Right kidney (tissue), 1 donor: ENCODE results near the gene KCNK6.
"Not testable (repeated sequence)": the region's sequence is repeated elsewhere in the genome, so short reads cannot be mapped to it uniquely, and the experiment has no call there.

Experiments
- DNase-seq: peaks from one replicate; pipeline ENCODE4 v3.0.0-alpha.2; 2016

Gene KCNK6

GRCh38 chr19:38362076-38362945 is 42.7 kb downstream of the KCNK6 start:
- peak; percentile 92 for DNase-seq

- DNase-seq: not testable (repeated sequence)
These were observed 43.5 kb downstream of the KCNK6 start for GRCh38 chr19:38362946-38363688.

- no peak for DNase-seq
These were observed 47.4 kb downstream of the KCNK6 start for GRCh38 chr19:38367041-38367440.

GRCh38 chr19:38369584-38369983 is 49.9 kb downstream of the KCNK6 start:
- DNase-seq: no peak

GRCh38 chr19:38370299-38370698 is 50.7 kb downstream of the KCNK6 start:
- no peak for DNase-seq

GRCh38 chr19:38371081-38371480 is 51.4 kb downstream of the KCNK6 start:
- no peak for DNase-seq

GRCh38 chr19:38373907-38374331 is 54.3 kb downstream of the KCNK6 start:
- no peak for DNase-seq

GRCh38 chr19:38374332-38375097 is 54.9 kb downstream of the KCNK6 start, which contains the start of gene PSMD8:
Gene PSMD8, plus strand, starts transcription at chr19:38374571. Its CDS starts 31 bp downstream, at chr19:38374602.
- DNase-seq: peak; percentile 97

GRCh38 chr19:38375098-38375493 is 55.5 kb downstream of the KCNK6 start:
- no peak for DNase-seq

GRCh38 chr19:38375748-38376147 is 56.1 kb downstream of the KCNK6 start:
- no peak for DNase-seq

GRCh38 chr19:38376576-38376975 is 56.9 kb downstream of the KCNK6 start:
- no peak for DNase-seq

- DNase-seq: no peak
These were observed 57.4 kb downstream of the KCNK6 start for GRCh38 chr19:38377052-38377451.

GRCh38 chr19:38378866-38379265 is 59.2 kb downstream of the KCNK6 start:
- DNase-seq: no peak

- DNase-seq: no peak
These were observed 61.5 kb downstream of the KCNK6 start for GRCh38 chr19:38381138-38381537.
